COLO668 (cell line): Measurements from ENCODE around the gene URB1.
"Not testable (repeated sequence)": the region's sequence is repeated elsewhere in the genome, so short reads cannot be mapped to it uniquely, and the experiment has no call there.

ENCODE experiments used
- DNase-seq: peaks from one replicate; lab custom pipeline; 2025; ENCODE audit not compliant: unreplicated experiment; lab: John Stamatoyannopoulos, UW

The URB1 gene

DNA sequence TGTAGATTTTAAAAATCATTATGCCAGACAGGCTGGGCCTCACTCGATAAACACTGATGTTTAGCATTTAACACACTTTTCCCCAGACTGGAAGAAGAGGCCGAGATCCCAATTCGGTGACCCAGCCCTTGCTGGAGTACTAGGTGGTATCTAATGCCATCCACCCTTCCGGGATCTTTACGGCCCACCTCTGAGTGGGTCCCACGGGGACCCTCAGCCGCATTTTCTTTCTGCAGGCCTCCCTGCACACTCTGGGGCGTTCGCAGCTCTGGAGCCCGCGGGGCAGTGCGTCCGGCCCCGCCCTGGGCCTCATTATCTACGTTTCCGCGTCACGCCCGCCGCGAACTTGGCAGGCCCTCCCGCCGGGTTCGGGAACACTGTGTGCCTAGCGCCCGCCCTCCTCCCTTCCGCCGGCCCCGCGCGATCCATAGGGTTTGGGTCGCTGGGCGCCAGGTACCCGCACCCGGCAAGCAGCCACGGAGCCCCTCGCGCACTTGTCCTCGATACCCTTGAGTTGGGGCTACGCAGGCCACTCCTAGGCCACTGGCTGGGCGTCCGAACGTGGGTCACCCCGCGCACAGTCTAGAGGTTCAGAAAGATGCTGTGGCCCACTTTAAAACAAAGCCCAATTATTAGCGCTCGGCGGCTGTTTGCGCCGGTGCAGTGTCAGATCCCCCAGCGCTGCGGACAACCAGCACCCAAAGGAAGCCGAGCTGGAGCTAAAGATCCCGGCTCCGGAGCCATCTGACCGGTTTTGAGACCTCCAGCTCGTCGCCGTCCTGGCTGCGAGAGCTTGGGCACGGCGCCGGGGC lies 18.7 kb upstream of the URB1 start:
- DNase-seq = peak; percentile 77

DNA sequence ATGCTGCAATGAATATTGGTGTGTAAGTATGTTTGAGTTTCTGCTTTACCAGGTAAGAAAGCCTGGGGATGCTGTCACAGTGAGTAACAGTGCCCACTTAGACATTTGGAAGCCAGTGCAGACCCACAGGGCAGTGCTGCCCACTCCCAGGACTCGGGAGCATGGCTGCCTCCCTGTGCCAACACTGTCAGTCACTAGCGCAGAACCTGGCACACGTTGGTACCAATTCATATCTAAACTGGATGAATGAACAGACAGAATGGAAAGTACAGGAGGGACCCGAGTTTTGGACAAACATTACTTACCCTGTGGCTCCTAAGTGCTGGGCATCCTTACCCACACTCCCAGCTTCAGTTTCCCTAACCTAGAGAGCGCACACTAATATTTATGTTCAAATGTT lies 18.1 kb upstream of the URB1 start:
- DNase-seq = no peak

DNA sequence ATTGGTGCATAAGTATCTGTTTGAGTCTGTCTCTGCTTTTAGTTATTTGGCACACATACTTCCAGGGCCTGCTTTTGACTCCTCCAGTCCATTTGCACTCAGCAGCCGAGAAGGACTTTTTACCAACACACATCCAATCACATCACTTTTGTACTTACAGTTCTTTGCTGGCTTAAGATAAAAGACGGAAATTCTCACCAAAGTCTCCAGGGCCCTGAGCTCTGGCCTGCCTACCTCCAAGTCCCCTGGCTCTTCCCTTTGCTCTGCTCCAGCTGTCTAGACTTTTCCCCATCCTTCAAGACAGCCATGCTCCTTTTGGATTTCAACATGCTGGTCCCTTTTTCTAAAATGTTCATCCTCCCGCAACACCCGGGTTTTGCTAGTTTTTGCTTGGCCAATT lies 17.5 kb upstream of the URB1 start:
- DNase-seq = no peak

DNA sequence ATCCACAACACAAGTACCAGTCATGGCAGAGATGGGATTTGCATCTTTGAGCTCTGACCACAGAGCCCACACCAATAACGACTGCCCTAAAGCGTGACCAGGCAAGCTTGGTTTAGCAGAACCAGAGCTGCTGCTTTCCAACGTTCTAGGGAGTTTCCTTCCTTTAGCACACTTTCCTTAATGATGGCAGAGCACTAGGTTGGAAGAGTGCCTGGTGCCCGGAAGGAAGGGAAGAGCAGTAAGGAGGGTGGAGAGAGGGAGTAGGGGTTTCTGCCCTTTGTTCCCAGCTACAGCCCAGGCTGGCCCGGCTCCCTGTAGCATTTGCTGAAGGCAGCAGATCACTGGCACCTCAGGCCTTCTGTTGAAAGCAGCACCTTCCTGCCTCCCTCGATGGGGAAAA lies 13.6 kb upstream of the URB1 start:
- no peak for DNase-seq

DNA sequence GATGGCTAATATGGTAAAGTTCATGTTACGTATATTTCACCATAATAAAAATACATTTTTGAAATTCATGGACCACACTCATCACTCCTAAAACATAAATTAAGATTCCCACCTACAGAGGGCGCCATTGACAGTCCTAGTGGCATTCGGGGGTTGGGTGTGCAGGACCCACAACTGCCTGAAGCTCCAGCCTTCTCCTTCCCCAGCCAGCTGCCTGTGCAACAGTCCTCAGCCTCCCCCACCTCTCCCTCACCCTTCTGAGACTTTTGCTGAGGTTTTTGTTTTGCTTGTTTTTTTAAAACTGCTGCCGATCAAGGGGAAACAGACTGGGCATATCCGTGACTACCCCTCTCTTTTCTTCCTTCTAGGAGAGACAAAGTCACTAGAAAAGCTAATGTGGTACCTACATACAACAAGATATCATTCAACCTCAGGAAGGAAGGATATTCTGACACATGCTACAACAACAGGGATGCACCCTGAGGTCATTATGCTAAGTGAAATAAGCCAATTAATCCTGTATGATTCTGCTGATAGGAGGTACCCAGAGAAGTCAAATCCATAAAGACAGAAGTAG lies 10.5 kb upstream of the URB1 start:
- peak; percentile 38 for DNase-seq

DNA sequence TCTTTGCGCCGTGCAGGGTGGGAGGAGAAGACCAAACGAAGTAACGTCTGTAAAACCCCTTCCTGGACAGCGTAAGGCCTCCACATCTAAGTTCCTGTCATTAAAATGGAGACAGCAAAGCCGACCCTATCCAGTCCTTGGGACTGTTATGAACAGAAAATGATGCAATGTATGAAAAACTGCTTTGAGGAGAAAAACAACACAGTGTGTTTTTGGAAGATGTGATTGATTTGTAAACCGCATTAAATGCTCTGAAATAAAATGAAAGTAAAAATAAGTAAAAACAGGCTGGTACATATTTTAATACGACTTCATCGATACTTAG lies 827 bp upstream of the URB1 start:
- DNase-seq = no peak

DNA sequence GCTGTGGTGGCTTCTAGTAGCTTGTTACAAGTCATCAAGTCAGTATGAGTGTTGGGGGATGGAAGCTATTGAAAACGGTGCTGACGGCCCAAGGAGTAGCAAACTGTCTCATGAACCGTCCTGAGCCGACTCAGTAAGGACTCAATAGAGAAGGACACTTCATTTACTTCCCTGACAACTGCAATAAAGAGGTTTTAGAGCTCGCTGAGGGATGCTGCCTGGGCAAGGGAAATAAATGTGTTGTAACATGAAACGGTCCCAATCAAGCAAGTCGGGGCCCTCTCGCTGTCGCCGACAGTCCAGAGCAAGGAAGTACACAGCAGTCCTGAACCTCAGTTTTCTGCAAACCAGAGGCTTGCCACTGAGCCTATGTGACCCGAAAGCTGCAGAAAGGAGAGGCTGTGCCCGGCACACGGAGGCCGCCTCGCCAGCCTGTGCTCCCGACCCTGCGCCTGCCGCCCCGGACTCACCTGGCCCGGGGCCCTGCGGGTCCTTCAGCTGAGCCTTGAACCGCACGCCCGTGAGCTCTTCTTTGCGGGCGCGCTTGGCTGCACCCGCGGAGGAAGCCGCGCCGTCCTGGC lies 423 bp downstream of the URB1 start:
- DNase-seq = no peak

DNA sequence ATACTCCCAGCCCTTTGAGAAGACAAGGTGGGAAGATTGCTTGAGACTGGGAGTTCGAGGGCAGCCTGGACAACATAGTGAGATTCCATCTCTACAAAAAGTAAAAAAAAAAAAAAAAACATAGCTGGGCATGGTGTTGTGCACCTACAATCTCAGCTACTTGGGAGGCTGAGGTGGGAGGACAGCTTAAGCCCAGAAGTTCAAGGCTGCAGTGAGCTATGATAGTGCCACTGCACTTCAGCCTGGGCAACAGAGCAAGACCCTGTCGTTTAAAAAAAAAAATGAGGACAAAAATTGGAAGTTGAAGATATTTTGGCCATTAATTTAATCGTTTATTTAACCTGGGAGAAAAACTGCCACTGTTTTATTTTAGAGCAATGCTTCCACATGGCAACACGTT lies 1.1 kb downstream of the URB1 start:
- DNase-seq = no peak

DNA sequence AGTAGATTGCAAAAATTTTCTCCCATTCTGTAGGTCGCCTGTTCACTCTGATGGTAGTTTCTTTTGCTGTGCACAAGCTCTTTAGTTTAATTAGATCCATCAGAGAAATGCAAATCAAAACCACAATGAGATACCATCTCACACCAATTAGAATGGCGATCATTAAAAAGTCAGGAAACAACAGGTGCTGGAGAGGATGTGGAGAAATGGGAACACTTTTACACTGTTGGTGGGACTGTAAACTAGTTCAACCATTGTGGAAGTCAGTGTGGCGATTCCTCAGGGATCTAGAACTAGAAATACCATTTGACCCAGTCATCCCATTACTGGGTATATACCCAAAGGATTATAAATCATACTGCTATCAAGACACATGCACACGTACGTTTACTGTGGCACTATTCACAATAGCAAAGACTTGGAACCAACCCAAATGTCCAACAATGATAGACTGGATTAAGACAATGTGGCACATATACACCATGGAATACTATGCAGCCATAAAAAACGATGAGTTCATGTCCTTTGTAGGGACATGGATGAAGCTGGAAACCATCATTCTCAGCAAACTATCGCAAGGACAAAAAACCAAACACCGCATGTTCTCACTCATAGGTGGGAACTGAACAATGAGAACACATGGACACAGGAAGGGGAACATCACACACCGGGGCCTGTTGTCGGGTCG lies 2.1 kb downstream of the URB1 start:
- not testable (repeated sequence) for DNase-seq

DNA sequence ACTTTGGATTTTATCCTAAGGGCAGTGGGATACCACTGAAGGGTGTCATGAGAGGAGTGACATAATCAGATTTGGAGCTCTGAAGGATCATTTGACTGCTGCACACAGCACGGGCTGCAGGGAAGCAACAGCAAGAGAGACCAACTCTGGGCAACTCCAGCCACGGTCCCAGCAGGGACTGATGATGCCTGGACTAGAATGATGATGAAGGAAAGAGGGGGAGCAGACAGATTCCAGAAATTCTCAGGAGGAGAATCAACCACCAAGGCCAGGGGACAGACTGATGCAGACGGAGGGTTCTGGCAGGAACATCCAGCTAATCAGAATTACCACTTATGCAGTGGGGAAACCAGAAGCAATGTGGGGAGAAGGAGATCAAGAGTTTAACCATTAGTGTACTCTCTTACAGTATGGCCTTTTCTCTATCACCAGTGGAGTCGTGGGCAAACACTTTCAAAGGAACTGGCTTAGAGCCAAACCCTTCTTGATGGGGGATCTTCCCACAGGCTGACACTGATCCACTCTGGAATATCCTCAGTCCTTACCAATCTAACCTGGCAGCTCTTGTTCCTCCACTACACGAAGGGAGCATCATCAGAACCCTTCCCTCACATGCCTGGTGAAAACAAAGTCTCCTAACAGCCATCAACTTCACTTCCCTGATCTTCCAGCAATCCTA lies 3.3 kb downstream of the URB1 start:
- no peak for DNase-seq

DNA sequence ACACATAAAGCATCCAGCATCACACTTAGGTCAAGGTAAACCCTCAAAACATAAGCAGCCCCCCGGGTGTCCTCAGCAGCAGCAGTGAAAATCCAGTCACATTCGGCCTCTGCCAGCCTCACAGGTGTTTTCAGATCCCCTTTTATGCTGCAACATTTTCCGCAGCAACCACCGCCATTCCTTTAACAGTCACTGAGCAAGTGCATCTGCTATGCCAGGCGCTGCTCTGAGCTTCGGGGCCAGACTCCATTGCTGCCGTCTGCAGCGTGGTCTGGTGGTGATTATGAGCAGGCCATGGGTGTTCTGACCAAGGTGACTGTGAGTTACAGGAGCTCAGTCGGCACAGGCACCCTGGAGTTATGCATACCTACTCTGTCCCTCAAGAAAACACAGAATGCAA lies 4.5 kb downstream of the URB1 start:
- no peak for DNase-seq

DNA sequence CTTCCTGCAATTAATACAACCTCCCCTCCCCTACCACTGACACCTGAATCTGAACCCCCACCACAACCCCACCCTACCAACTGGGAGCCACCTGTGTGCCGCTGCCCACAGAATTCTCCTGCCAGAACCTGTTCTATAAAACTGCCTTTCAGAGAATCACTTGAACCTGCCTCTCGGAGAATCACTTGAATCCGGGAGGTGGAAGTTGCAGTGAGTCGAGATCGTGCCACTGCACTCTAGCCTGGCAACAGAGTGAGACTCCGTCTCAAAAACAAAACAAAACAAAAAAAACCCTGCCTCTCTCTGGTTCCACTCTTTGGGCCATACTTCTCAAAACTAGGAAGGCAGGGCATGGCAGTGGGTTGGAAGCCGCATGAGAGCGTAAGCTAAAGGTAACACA lies 5.7 kb downstream of the URB1 start:
- no peak for DNase-seq

DNA sequence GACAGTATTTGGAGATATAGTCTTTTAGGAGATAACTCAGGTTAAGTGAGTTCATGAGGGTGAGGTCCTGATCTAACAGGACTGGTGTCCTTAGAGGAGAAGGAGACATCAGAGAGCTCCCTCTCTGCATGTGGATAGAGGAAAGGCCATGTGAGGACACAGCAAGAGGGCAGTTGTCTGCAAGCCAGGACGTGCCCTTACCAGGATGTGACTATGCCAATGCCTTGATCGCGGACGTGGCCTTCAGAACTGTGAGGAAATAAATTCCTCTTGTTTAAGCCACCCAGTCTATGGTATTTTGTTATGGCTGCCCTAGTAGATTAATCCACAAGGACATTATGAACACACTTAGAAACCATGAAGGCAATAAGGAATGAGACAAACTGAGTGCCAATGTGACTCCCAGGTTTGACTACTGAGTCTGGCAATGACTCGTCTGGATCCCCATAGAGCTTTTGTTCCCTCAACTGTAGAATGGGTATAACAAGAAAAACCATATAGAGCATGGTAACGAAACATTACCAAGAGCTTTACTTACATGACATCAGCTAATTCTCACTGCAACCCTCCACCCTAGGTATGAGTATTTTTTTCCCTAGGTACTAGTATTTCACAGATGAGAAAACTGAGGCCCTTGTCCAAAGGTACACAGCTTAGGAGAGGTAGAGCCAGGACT lies 6.5 kb downstream of the URB1 start:
- no peak for DNase-seq

DNA sequence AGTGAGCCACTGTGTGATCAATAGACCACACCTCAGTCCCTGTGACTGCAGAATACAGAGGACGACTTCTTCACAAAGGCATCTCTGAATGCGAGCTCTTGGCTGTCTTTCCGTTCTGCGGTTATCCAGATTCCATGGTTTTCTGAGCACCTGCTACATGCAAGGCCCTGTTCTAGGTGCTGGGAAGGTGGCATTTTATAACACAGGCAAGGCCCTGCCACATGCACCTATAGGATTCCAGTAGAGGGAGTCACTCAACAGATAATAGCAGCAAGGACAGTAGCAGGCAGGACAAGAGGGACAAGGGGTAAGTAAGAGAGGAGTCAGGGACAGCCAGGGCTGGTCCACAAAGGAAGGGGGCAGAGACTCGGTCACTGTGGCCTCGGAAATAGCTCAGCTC lies 9.0 kb downstream of the URB1 start:
- no peak for DNase-seq

DNA sequence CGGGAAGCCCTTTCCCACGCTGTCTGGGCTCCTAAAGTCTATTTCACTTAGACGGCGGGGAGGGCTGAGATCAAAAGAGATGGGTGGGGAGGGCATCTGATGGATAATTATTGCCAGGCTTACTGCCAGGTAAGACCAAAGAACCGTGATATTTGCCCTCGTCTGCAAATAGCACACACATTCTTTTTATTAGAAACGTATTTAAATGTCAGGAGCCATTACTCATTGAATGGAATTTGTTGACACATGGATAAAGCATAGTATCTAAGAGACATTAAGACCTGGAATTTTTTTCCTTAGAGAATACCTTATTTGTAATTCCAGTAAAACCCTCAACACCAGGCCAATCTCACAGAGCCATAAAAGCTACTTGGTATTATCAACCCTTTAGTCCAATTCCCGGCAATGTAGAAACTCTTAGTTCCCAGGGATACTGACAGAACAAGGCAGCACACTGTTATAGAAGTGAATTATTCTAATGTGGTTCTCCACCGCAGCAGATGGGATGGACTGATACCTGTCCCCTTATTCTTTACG lies 10.6 kb downstream of the URB1 start:
- DNase-seq = no peak

DNA sequence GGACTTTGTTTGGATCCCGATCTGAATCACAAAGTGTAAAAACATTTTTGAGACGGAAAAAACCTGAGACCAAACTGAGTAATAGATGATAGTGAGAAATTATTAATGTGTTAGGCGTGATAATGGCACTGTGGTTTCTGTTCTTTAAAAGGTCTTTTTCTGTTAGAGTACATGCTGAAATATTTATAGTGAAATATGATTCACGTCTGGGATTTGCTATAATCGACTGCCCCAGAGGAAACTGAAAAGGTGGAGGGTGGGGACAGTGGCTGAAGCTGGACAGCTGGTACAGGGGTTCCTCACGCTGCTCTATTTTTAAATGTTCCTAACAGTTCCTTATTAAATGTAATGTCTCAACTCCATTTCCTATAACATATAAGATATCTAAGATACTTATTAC lies 11.2 kb downstream of the URB1 start:
- DNase-seq = no peak

DNA sequence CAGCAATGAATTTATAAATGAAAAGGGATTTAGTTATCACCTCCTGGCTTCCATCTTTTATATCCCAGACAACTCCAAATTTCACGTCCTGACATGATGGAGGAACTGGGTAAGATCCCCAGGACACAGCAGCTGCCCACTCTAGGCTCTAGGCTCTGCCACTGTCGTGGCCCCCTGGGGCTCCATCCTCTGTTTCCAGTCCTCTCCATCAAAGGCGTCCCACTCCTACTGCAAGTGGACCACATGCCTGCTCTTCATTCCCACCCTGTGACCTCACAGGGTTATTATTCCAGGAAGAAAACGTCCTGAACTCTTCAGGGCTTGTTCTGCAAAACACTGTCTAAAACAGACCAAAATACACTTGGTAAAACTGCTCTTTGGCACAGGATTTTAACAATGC lies 11.9 kb downstream of the URB1 start:
- no peak for DNase-seq

DNA sequence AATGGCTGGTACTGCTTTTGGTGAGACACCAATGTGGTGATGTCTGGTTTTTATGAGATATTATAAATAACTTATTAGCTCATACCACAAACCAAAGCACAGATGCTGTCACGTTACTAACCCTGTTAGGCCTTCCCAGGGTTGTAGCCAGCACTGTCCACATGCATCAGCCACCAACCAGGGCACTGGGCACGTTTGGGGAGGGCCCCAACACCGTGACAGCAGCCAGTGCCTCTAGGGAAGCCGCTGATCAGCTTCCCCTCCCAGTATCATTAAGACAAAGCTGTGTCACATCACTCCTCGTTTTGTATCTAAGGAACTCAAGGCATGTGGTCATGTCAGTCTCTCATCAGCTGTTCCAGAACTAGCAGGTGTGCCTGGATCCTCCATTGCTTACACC lies 13.9 kb downstream of the URB1 start:
- no peak for DNase-seq

DNA sequence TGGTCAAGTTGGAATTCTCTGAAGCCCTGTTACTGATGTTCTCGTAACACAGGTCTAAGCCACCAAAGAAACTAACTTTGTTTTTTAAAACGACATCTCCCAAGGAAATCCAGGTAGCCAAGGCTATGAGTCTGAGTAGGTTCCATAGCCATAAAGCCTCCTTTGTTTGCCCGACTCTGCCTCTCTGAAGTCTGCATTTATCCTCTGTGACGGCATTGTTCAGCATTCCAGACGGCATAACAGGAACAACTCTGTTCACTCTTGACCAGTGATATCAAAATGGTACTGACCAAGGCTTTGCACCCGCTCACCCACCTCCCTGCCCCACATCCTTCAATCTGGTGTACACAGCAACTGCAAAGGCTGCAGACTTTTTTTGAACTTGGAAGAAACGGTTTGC lies 14.8 kb downstream of the URB1 start:
- DNase-seq = no peak

DNA sequence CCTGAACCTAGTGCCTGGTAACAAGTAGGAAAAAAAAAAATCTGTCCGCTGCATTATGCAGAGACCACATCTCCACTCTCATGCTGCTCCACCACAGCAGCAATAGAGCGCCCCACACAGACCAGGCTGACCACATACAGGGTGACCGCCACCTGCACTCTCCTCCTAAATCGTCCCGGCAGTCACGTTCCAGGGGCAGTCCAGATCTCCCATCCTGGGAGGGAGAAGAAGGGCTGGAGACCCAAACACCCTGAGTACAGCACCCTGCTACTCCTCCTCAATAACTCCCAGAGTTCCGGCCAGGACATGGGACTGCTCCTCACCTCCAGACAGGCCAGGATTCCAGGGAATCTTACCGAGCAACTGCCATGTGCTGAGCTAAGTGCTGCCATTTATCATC lies 15.3 kb downstream of the URB1 start:
- DNase-seq = no peak

DNA sequence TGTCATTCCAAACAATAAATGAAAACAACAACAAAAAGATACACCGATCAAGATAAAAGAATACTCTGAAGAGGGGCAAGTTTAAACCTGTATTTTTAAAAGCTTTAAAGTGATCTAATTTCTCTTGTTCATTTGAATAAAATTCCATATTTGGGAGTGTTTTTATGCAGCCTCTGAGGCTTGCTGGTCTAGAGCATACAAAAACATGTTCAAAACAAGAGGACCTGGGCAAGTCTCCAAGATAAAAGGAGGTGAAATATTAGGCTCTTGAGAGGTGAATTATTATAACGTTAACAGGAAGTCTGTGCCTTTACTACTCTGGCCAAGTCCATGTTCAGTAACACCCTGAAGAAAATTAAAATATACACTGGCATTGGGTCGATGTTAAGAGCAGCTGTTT lies 20.1 kb downstream of the URB1 start:
- DNase-seq = no peak
